H1 (cell line): ENCODE results near the gene SESN3.

Source experiments
- CBX5 ChIP-seq: fragments of 300-800, 300-1000 bp; sonication (generic); IDR thresholded peaks from 2 replicates; pipeline ENCODE4 v1.7.1; 2016; ENCODE audit warnings: antibody characterized with exemption, low read length, low read depth
- CHD1 ChIP-seq: IDR thresholded peaks from 2 replicates; pipeline ENCODE4 v1.6.1; 2012; ENCODE audit warnings: low read depth, low read length, improper control_type of control experiment
- CTCF ChIP-seq, 3 experiments: IDR thresholded peaks; 1 replicate in 2 of 3; 2 replicates in 1 of 3; pipeline versions ENCODE4 v1.5.1 to v1.6.1; 2011; ENCODE audit warnings: low read length in 3 of 3, mild to moderate bottlenecking in 3 of 3, inconsistent platforms in 2 of 3, low read depth in 1 of 3, moderate library complexity in 1 of 3; ENCODE audit not compliant: insufficient read depth in 1 of 3; ENCODE audit errors: control extremely low read depth in 1 of 3
- EGR1 ChIP-seq: IDR thresholded peaks from 2 replicates; pipeline ENCODE4 v1.6.1; 2011; ENCODE audit warnings: low read depth, low read length, borderline replicate concordance
- EP300 ChIP-seq, 2 experiments: IDR thresholded peaks; 1 replicate in 1 of 2; 2 replicates in 1 of 2; pipeline ENCODE4 v1.6.1; 2011 to 2012; ENCODE audit warnings: low read depth in 2 of 2, low read length in 2 of 2, mild to moderate bottlenecking in 2 of 2, borderline replicate concordance in 1 of 2, inconsistent platforms in 1 of 2, moderate library complexity in 1 of 2
- HDAC2 ChIP-seq, 2 experiments: fragments of 300-600 bp in 1 of 2; sonication (generic) in 1 of 2; IDR thresholded peaks; 2 replicates each; pipeline ENCODE4 v1.6.1; 2011 to 2012; ENCODE audit warnings: low read depth in 2 of 2, low read length in 2 of 2, mild to moderate bottlenecking in 2 of 2, moderate library complexity in 2 of 2, borderline replicate concordance in 1 of 2, inconsistent platforms in 1 of 2
- POLR2AphosphoS5 ChIP-seq: IDR thresholded peaks from 2 replicates; pipeline ENCODE4 v1.6.1; 2011; ENCODE audit warnings: low read depth, low read length
- RAD21 ChIP-seq, 2 experiments: IDR thresholded peaks in 1 of 2; conservative IDR thresholded peaks in 1 of 2; 2 replicates each; pipeline ENCODE4 v1.6.1; 2011; ENCODE audit warnings: low read depth in 2 of 2, low read length in 2 of 2, improper control_type of control experiment in 1 of 2, inconsistent platforms in 1 of 2, mild to moderate bottlenecking in 1 of 2, moderate library complexity in 1 of 2
- SRF ChIP-seq: IDR thresholded peaks from 2 replicates; pipeline ENCODE4 v1.6.1; 2011; ENCODE audit warnings: mild to moderate bottlenecking, low read depth, low read length, moderate library complexity
- TAF1 ChIP-seq: IDR thresholded peaks from 2 replicates; pipeline ENCODE4 v1.6.1; 2011; ENCODE audit warnings: mild to moderate bottlenecking, low read depth, low read length
- USF2 ChIP-seq: IDR thresholded peaks from 2 replicates; pipeline ENCODE4 v1.6.1; 2011; ENCODE audit warnings: low read length, improper control_type of control experiment

- no peak for TF ChIP-seq CTCF (IDR thresholded peaks at IDR 0.05; ENCODE audit: control extremely low read depth in 1 of 3, insufficient read depth in 1 of 3, low read depth in 1 of 3, low read length in 3 of 3)
- TF ChIP-seq TAF1, result no peak
- TF ChIP-seq CHD1, result no peak
- TF ChIP-seq SRF, result no peak
- TF ChIP-seq HDAC2 (IDR thresholded peaks at IDR 0.05; ENCODE audit: borderline replicate concordance in 1 of 2, low read depth in 2 of 2, low read length in 2 of 2), result no peak
- no peak for TF ChIP-seq POLR2AphosphoS5
- TF ChIP-seq EGR1, result no peak
- no peak for TF ChIP-seq CBX5
- no peak for TF ChIP-seq RAD21 (IDR thresholded peaks at IDR 0.05 in 1 of 2, conservative IDR thresholded peaks at IDR 0.05 in 1 of 2; ENCODE audit: low read depth in 2 of 2, low read length in 2 of 2)
- TF ChIP-seq EP300 (IDR thresholded peaks at IDR 0.05; ENCODE audit: borderline replicate concordance in 1 of 2, low read depth in 2 of 2, low read length in 2 of 2), result no peak
- TF ChIP-seq USF2, result no peak
Measured at GRCh38 chr11:95256321-95256779, 25.3 kb upstream of the SESN3 start.
